EH (cell line): ENCODE results near the gene WDR90.

ENCODE experiments used
- DNase-seq: peaks from one replicate; pipeline ENCODE4 v3.0.0-alpha.2; 2015; ENCODE audit warnings: low read depth

The WDR90 gene

DNA sequence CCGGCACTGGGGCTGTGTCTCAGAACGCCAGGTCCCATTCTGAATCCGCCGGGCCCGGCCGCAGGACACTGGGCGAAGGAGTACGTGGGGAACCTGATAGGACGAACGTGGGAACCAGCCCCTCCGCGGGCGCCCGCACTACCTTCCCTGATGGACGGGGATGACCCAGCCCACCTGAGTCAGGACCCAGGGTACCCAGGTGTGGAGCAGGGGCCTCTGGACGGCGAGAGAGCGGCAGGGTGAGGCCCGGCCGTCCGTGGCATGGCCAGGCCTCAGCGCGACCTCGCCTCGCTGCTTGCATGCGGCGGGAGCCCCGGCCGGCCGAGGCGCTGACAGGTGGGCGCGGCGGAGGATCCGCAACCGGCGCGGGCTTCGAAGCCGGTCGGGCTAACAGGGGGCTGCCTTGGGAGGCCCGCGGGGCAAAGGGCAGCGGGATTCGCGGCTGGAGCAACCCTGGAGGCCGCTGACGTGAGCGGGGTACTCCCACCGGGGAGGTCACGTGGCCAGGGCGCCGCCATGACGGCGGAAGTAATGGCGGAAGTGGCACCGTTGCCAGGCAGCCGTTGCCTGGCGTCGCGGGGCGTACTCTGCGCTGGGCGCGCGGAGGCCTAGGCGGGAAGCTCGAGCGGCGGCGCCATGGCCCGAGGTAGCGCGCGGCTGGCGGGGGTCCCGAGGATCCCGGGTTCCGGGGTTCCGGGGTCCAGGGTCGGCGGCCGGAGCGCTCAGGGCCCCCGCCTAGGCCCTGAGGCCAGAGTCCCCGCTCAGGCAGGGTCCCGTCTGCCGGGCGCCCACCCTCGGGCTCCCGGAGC lies at the start of gene WDR90:
Gene WDR90 (plus strand): TSS at position 585 of the 809 bp plus-strand sequence. CDS start 52 bp downstream, at position 637.
- DNase-seq: peak; percentile 91

- peak; percentile 20 for DNase-seq
Measured at GRCh38 chr16:600781-601180, 48.4 kb upstream of the WDR90 start.

- DNase-seq: no peak
Measured at GRCh38 chr16:603933-604332, 45.2 kb upstream of the WDR90 start.

- no peak for DNase-seq
Measured at GRCh38 chr16:606656-607307, 42.4 kb upstream of the WDR90 start.

GRCh38 chr16:608019-608418 lies 41.1 kb upstream of the WDR90 start:
- DNase-seq: no peak

GRCh38 chr16:609316-609715 lies 39.8 kb upstream of the WDR90 start:
- DNase-seq: no peak

DNA sequence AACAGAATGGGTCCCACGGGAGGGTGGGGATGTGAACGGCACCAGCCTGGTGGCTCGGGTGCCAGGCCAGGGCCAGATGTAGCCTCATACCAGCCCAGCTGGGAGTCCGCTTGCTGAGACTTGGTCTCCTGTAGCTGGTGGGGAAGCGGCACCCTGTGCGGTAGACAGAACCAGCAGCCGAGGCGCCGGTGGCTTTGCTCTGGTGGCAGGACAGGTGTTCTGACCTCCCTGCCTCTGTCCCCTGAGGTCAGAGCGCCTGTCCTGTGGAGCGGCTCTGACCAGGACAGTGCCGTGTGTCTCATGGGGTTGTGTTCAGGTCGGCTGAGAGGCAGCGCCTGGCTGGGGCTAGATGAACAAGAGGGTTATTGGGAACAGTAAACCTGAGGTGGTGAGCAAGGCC lies 39.2 kb upstream of the WDR90 start:
- no peak for DNase-seq

GRCh38 chr16:610513-611381 lies 38.4 kb upstream of the WDR90 start:
- DNase-seq: peak; percentile 35

DNA sequence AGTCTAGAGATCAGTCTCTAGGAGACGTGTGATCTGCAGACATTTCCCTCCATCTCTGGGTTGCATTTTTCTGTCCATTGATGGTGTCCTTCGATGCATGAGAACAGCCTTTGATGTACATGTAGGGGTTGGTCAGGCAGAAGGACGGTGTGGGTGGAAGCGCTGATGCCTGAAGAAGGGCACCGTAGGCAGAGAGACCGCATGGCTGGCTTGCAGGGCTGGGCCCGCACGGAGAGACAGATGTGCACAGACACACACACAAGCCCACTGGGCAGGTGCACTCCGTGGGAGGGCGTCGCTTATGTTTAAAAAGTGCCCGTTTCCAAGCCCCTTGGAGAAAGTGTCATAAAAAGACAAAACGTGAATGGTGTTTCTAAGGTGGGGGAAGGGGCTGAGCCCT lies 34.0 kb upstream of the WDR90 start:
- DNase-seq: no peak

- no peak for DNase-seq
Measured at GRCh38 chr16:616733-617586, 32.2 kb upstream of the WDR90 start.

GRCh38 chr16:617855-618254 lies 31.3 kb upstream of the WDR90 start:
- no peak for DNase-seq

GRCh38 chr16:619476-620100 lies 29.6 kb upstream of the WDR90 start:
- no peak for DNase-seq

GRCh38 chr16:620700-621525 lies 28.3 kb upstream of the WDR90 start:
- no peak for DNase-seq

DNA sequence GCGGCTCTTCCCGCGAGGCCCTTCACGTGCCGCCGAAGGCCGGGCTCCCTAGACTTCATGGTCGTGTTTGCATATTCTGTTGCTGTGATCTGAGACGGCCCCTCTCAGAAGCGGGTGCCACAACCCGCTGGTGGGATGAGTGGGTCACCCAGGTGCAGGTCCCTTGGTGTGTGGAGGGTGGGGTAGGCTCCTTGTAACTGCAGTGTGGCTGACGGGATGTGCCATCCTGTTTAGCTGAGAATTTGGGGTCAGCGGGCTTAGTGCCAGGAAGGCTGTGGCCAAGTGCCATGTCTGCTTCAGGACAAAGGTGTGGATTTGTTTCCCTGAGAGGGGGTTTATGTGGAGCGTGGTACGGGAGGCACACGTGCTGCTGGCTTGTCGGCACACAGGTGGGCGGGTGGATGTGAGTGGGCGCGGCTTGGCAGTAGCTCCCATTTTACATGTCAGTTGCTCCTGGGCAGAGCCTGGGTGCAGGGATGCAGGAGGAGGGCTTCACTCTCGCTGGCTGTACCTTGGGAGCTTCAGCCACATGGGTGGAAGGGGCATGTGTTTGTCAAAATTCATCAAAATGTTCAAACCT lies 27.5 kb upstream of the WDR90 start:
- no peak for DNase-seq

DNA sequence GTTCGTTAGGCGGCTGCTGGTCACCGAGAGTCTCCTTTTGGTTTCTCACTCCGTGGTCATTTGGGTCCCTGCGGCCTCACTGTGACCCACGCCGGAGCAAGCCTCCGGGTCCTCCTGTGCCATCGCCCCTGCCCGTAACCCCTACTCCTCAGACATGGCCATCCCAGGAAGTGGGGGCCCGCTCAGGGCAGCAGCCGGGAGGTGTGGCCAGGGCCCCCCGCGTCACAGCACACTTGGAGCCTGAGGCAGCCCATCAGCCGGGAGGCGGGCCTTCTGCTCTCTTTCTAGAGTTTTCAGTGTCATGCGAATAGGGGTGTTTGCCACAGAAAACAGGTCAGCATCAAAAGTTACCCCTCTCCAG lies 26.3 kb upstream of the WDR90 start:
- peak; percentile 42 for DNase-seq

DNA sequence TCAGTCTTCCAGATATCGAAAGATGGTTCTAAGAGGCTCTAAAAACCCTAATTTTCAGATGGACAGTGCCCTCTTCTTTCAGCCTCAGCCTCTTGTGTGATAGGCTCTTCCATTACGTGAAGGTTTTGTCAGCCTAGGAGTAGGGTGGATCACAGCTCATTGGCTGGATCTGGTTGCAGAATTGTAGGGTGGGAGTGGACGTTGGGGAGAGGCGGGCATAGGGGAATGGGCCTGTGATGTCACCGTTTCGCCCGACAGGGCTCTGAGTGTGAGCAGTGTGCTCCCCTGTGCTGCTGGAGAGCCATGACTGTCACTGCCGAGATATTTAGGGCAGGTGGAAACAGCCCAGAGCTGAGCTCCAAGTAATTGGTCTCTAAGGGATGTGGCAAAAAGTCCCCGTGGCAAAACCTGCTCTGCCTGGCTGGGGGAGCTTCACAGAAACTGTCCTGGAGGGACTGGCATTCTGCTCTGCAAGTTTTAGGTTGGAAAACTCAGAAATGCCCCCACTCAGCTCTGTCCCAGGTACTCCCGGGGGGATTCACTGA lies 24.6 kb upstream of the WDR90 start:
- DNase-seq: no peak

DNA sequence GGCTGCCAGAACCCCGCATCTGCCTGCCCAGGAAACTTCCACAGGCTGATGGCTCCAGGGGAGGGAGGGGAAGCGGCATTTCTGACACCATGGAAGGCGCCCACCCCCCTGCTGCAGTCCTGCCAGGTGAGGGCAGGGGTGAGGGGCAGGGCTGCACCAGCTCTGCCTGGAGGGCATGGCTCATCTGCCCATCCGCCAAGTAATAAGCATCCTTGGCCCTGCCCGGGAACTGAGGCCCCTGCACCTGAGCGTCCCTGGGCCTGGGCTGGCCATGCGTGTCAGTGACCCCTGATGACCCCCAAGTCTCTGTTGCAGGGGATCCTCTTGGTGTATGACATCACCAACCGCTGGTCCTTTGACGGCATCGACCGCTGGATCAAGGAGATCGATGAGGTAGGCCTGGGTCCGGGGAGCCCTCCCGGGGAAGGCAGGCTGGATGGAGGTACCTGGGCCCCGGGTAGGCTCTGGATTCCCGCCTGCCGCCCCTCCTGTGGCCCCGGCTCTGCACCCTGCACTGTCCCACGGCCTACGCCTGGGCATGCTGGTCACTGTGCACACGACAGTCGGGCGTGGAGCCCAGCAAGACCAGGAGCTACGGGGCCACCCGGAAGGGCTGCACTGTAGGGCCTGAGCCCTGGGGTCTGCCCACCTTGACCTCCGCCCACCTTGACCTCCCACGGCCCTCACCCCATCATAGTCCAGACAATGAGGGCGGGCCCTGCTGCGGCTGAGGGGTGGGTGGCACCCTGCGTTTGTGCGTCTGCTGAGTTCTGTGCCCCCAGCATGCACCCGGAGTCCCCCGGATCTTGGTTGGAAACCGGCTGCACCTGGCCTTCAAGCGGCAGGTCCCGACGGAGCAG lies 23.8 kb upstream of the WDR90 start:
- no peak for DNase-seq

- no peak for DNase-seq
Measured at GRCh38 chr16:625977-626765, 23.0 kb upstream of the WDR90 start.
